ENCODE results near the gene GRM1. TPM values are rescaled to one million over a fixed set of nuclear protein-coding genes. Genes with fewer than 3 reads are reported as not detected.

GRM1 gene
- total RNA-seq, 4 donors from 2014 or later = 0.16 TPM; not detected in 3

Small RNA genes lying within 50 kb of the gene (small RNA-seq; reads per million reads assigned to genes)
- not detected for gene RNA5SP222

Other genes starting within 250 kb of the GRM1 start
- 10 to 100 TPM in 2 of 4 donors, 1 to 10 TPM in 2; 7.2 to 12.6 (median 10.4) TPM for gene FBXO30, start 214.3 kb upstream of the GRM1 start, total RNA-seq
- gene SHPRH, start 64.7 kb upstream of the GRM1 start, total RNA-seq = 10 to 100 TPM; 19.6 to 42.9 (median 26.5) TPM